HepG2 (cell line): ENCODE data around the gene USB1. TPM values are rescaled to one million over a fixed set of nuclear protein-coding genes. Genes with fewer than 3 reads are reported as not detected.

ENCODE experiments used
- ATAC-seq: fragments of 200-7000 bp; cut with Tn5 transposase; 3 replicates; pipeline ENCODE4 v1.9.1; 2020; ENCODE audit warnings: mild to moderate bottlenecking, moderate library complexity
- BruUV-seq: library from RNA; stranded (reverse); fragments of 400-500 nt; replicated peaks from 2 replicates; lab custom pipeline; 2021; lab: Mats Ljungman, UMichigan
- CTCF ChIA-PET: fragments of 300-600 bp; formaldehyde crosslinking; extraction: SDS; loops from one replicate; lab custom pipeline; 2021; ENCODE audit warnings: low total read pairs, inconsistent platforms, low intra/inter-chr PET ratio; lab: Yijun Ruan, JAX
- POLR2A ChIA-PET: fragments of 350-600 bp; sonication (Branson Sonifier 250); formaldehyde crosslinking; loops from one replicate; lab custom pipeline; 2020; ENCODE audit warnings: antibody characterized with exemption, inconsistent platforms; lab: Yijun Ruan, JAX
- DNase-seq: peaks from one replicate; pipeline ENCODE4 v3.0.0-alpha.2; 2015; ENCODE audit warnings: low spot score
- FAIRE-seq: peaks from 3 replicates; lab custom pipeline; 2011; peaks lifted over from hg19 to GRCh38; lab: Jason Lieb, UNC
- H2AFZ ChIP-seq: one replicate; pipeline ENCODE4 v1.6.1; 2011; ENCODE audit warnings: low read length, inconsistent platforms
- H3K27ac ChIP-seq: fragments of 300-600 bp; 3 replicates; pipeline ENCODE4 v1.8.0; 2011; ENCODE audit warnings: mixed run types, mild to moderate bottlenecking, mixed read lengths, low read length, inconsistent platforms; ENCODE audit not compliant: insufficient read depth; ENCODE audit errors: extremely low read length
- H3K27me3 ChIP-seq, 2 experiments: fragments of 200-600 bp in 1 of 2; 2 replicates in 1 of 2; 3 replicates in 1 of 2; pipeline versions ENCODE4 v1.6.0 to v1.8.0; 2011; ENCODE audit warnings: low read length in 2 of 2, mild to moderate bottlenecking in 2 of 2, moderate library complexity in 2 of 2, inconsistent platforms in 1 of 2; ENCODE audit not compliant: insufficient read depth in 2 of 2, control insufficient read depth in 1 of 2
- H3K36me3 ChIP-seq, 2 experiments: fragments of 200-600 bp in 1 of 2; replicated peaks in 1 of 2; 2 replicates in 1 of 2; 3 replicates in 1 of 2; pipeline versions ENCODE4 v1.5.1 to v1.8.0; 2011; ENCODE audit warnings: low read length in 2 of 2, inconsistent platforms in 1 of 2; ENCODE audit not compliant: insufficient read depth in 2 of 2, control insufficient read depth in 1 of 2
- H3K4me1 ChIP-seq: 2 replicates; pipeline ENCODE4 v1.5.1; 2012; ENCODE audit warnings: low read length, inconsistent platforms; ENCODE audit not compliant: insufficient read depth
- H3K4me2 ChIP-seq: 2 replicates; pipeline ENCODE4 v1.6.0; 2011; ENCODE audit warnings: low read depth, low read length, inconsistent platforms
- H3K4me3 ChIP-seq, 3 experiments: fragments of 200-600 bp in 1 of 3; sonication (generic), shearing (Covaris generic) in 1 of 3; replicated peaks in 1 of 3; 2 replicates each; pipeline ENCODE4 v1.5.1; 2011 to 2016; ENCODE audit warnings: low read length in 3 of 3, inconsistent platforms in 2 of 3, low read depth in 2 of 3, mild to moderate bottlenecking in 2 of 3, control low read depth in 1 of 3, mixed read lengths in 1 of 3; ENCODE audit not compliant: insufficient read depth in 1 of 3
- H3K79me2 ChIP-seq: one replicate; pipeline ENCODE4 v1.6.1; 2011; ENCODE audit warnings: low read length, inconsistent platforms; ENCODE audit not compliant: insufficient read depth
- H3K9ac ChIP-seq: 2 replicates; pipeline ENCODE4 v1.6.0; 2011; ENCODE audit warnings: mild to moderate bottlenecking, low read depth, low read length, inconsistent platforms; ENCODE audit not compliant: insufficient read depth
- H3K9me3 ChIP-seq: 2 replicates; pipeline ENCODE4 v1.5.1; 2012; ENCODE audit warnings: mild to moderate bottlenecking, low read length
- H4K20me1 ChIP-seq: 2 replicates; pipeline ENCODE4 v1.6.0; 2011; ENCODE audit warnings: inconsistent platforms, mild to moderate bottlenecking, low read length, moderate library complexity; ENCODE audit not compliant: insufficient read depth
- CCDC6 ChIP-seq: sonication (generic); formaldehyde crosslinking; IDR thresholded peaks from 2 replicates; pipeline ENCODE4 v1.8.1; 2022; ENCODE audit warnings: mild to moderate bottlenecking, missing genetic modification reagents, moderate library complexity
- FOXA1 ChIP-seq, 2 experiments: fragments of 450-650 bp in 1 of 2; sonication (generic) in 1 of 2; formaldehyde crosslinking in 1 of 2; IDR thresholded peaks; 2 replicates each; pipeline versions ENCODE4 v1.4.0 to v1.6.1; 2016 to 2020; ENCODE audit warnings: missing genetic modification reagents in 1 of 2
- KLF9 ChIP-seq: IDR thresholded peaks from 2 replicates; pipeline ENCODE4 v1.6.1; 2016; ENCODE audit warnings: low read depth
- KMT2B ChIP-seq: IDR thresholded peaks from 2 replicates; pipeline ENCODE4 v1.6.1; 2016; ENCODE audit warnings: missing genetic modification reagents, missing compliant biosample characterization
- NFE2L1 ChIP-seq: sonication (generic); formaldehyde crosslinking; IDR thresholded peaks from 2 replicates; pipeline ENCODE4 v1.4.0; 2020; ENCODE audit warnings: missing genetic modification reagents, mild to moderate bottlenecking, borderline replicate concordance
- NR2F6 ChIP-seq, 2 experiments: IDR thresholded peaks; 2 replicates each; pipeline ENCODE4 v1.6.1; 2016; ENCODE audit warnings: antibody characterized with exemption in 1 of 2, mild to moderate bottlenecking in 1 of 2
- RBM39 ChIP-seq: fragments of 200-400 bp; formaldehyde crosslinking; IDR thresholded peaks from one replicate; pipeline ENCODE4 v1.6.1; 2018; ENCODE audit warnings: antibody characterized with exemption, mild to moderate bottlenecking, low read depth, low read length; ENCODE audit not compliant: poor library complexity, severe bottlenecking
- SAP130 ChIP-seq: IDR thresholded peaks from 2 replicates; pipeline ENCODE4 v1.6.1; 2016; ENCODE audit warnings: low read depth
- SIN3A ChIP-seq: IDR thresholded peaks from 2 replicates; pipeline ENCODE4 v1.6.1; 2011; ENCODE audit warnings: low read depth, mild to moderate bottlenecking, control low read depth, low read length, borderline replicate concordance
- TBL1XR1 ChIP-seq: fragments of 150-350 bp; IDR thresholded peaks from 2 replicates; pipeline ENCODE4 v1.6.1; 2014; ENCODE audit warnings: borderline replicate concordance, low read length; ENCODE audit not compliant: partially characterized antibody
- ZNF280B ChIP-seq: sonication (generic); formaldehyde crosslinking; IDR thresholded peaks from 2 replicates; pipeline ENCODE4 v1.5.0; 2020; ENCODE audit warnings: missing genetic modification reagents, mild to moderate bottlenecking, borderline replicate concordance
- ZNF329 ChIP-seq: sonication (generic); formaldehyde crosslinking; IDR thresholded peaks from 2 replicates; pipeline ENCODE4 v1.9.0; 2021; ENCODE audit warnings: low read depth, mild to moderate bottlenecking, missing genetic modification reagents
- ZNF343 ChIP-seq: sonication (generic); formaldehyde crosslinking; IDR thresholded peaks from 2 replicates; pipeline ENCODE4 v1.4.0; 2020; ENCODE audit warnings: mild to moderate bottlenecking, missing genetic modification reagents
- ZNF484 ChIP-seq: sonication (generic); formaldehyde crosslinking; IDR thresholded peaks from 2 replicates; pipeline ENCODE4 v1.5.1; 2020; ENCODE audit warnings: mild to moderate bottlenecking, low read depth, missing genetic modification reagents, borderline replicate concordance
- WGBS: methylation state at CpG from one replicate; pipeline ENCODE4 v1.1.6; 2017; ENCODE audit warnings: low lambda C conversion rate; 5-methylcytosine and 5-hydroxymethylcytosine counted together
- in situ Hi-C: cut with HindIII; loops from 2 replicates; pipeline ENCODE4 v1.10.0; 2017; ENCODE audit warnings: low pct_unique_long_range_greater_than_20kb; ENCODE audit not compliant: extremely low pct_ligation_motif_present
- intact Hi-C: fragments of 100-400 bp; cut with micrococcal nuclease; formaldehyde crosslinking; loops from one replicate; pipeline ENCODE4 v1.10.0; 2022; ENCODE audit not compliant: unreplicated experiment
- polyA plus RNA-seq, 8 experiments: library from polyadenylated mRNA; depleted of rRNA in 3 of 8; stranded (reverse) in 7 of 8; unstranded in 1 of 8; fragments of >200 nt; fragmentation: Illumina TruSeq in 4 of 8; extraction: Trizol in 4 of 8; gene quantifications; 2 replicates each; pipeline versions ENCODE4 v1.2.1 to v1.2.3, GENCODE V29; 2011 to 2016; ENCODE audit warnings: low read depth in 4 of 8, missing spikeins in 1 of 8, mixed read lengths in 1 of 8; ENCODE audit not compliant: insufficient read depth in 1 of 8
- total RNA-seq, 5 experiments: library from RNA; depleted of rRNA; stranded (reverse); fragments of >200 nt; fragmentation: Illumina TruSeq; extraction: Trizol; gene quantifications; 2 replicates each; pipeline ENCODE4 v1.2.3, GENCODE V29; 2016; ENCODE audit warnings: low read depth in 1 of 5

Gene USB1
- total and polyA plus RNA-seq, 2 of the 13 experiments (the other 11 are each of a cell fraction or from before 2014, with no cell fraction given): 16.7 to 65.4 TPM

- DNase-seq: no peak
- Histone ChIP-seq H3K36me3 (no peaks in the 10 kb centered on the region), H3K4me1 (peaks cover 14% of the 10 kb centered on the region), H3K27me3 (peaks cover 0 to 12% of the 10 kb centered on the region in 2 experiments; a peak in 3 of 5 replicates), H2AFZ (no peak overlapping the region), H3K79me2 (no peaks in the 10 kb centered on the region)
- in situ Hi-C loops: no loop called here
- CTCF ChIA-PET: no interaction called here
- no TSS peak for BruUV-seq
- TF ChIP-seq CCDC6 (CRISPR knock-in tag): no peak
- TF ChIP-seq KLF9 (CRISPR knock-in tag): no peak
- no peak for TF ChIP-seq ZNF484 (CRISPR knock-in tag)
- peak; percentile 96 for TF ChIP-seq ZNF329
- no peak for TF ChIP-seq NR2F6 (IDR thresholded peaks at IDR 0.05)
- TF ChIP-seq NR2F6 (CRISPR knock-in tag; IDR thresholded peaks at IDR 0.05): no peak
- TF ChIP-seq SAP130 (CRISPR knock-in tag): no peak
- TF ChIP-seq, all 625 proteins: peak for 1
- ATAC-seq (no peak), FAIRE-seq (no peak)
- intact Hi-C loops: no loop called here
- Histone ChIP-seq H3K9me3 (no peaks in the 10 kb centered on the region), H3K27ac (no peak overlapping the region), H3K4me3 (no peak overlapping the region), H3K9ac (no peak overlapping the region), H4K20me1 (no peaks in the 10 kb centered on the region), H3K4me2 (no peak overlapping the region)
- POLR2A ChIA-PET: no interaction called here
- 7% methylated on average over 3 of the region's 3 CpGs for WGBS
Observed at GRCh38 chr16:58057784-58058183, 56.6 kb downstream of the USB1 start.

GRCh38 chr16:58062821-58063220 is 61.6 kb downstream of the USB1 start:
- DNase-seq: no peak
- peak; percentile 43 for ATAC-seq
- CTCF ChIA-PET: interaction anchor here (1.0 kb wide), 1 partner anchor 59 kb away, joined by 3 read pairs; no protein-coding TSS in a partner anchor
- BruUV-seq: no TSS peak
- in situ Hi-C loops: no loop called here
- Histone ChIP-seq H3K9me3 (no peaks in the 10 kb centered on the region), H3K27me3 (no peaks in the 10 kb centered on the region; a peak in 1 of 5 replicates), H3K9ac (no peak overlapping the region), H4K20me1 (no peaks in the 10 kb centered on the region)
- WGBS: 39% methylated on average over 4 of the region's 4 CpGs
- TF ChIP-seq NFE2L1 (CRISPR knock-in tag) (no peak), ZNF343 (CRISPR knock-in tag) (no peak), KMT2B (CRISPR knock-in tag) (no peak), RBM39 (no peak), FOXA1 (IDR thresholded peaks at IDR 0.05) (no peak), FOXA1 (CRISPR knock-in tag; IDR thresholded peaks at IDR 0.05) (no peak), TBL1XR1 (no peak), ZNF280B (CRISPR knock-in tag) (no peak), SIN3A (no peak)
- TF ChIP-seq, all 625 proteins: peak for 0
- Histone ChIP-seq H3K4me3 (no peak overlapping the region), H2AFZ (no peak overlapping the region), H3K4me1 (peaks cover 11% of the 10 kb centered on the region), H3K36me3 (no peaks in the 10 kb centered on the region), H3K79me2 (no peaks in the 10 kb centered on the region), H3K27ac (no peak overlapping the region), H3K4me2 (no peak overlapping the region)
- POLR2A ChIA-PET: no interaction called here
- intact Hi-C loops: no loop called here
- FAIRE-seq: no peak
